Activated CD8-positive, alpha-beta memory T cell treated with anti-CD3 and anti-CD28 coated beads for 36 hours (primary cell): Measurements from ENCODE around the gene EIF2S3. TPM values are rescaled to one million over a fixed set of nuclear protein-coding genes. Genes with fewer than 3 reads are reported as not detected.

Experiments used
- CTCF ChIA-PET: fragments of 350-600 bp; sonication (Branson Sonifier 250); formaldehyde crosslinking; loops from one replicate; lab custom pipeline; 2021; ENCODE audit warnings: antibody characterized with exemption; lab: Charles Lee
- POLR2A ChIA-PET: fragments of 350-600 bp; sonication (Branson Sonifier 250); formaldehyde crosslinking; loops from one replicate; lab custom pipeline; 2021; ENCODE audit warnings: antibody characterized with exemption; lab: Charles Lee
- total RNA-seq, 2 experiments: library from RNA; stranded (reverse); gene quantifications; one replicate each; pipeline ENCODE4 v1.2.3, GENCODE V29; 2021

Gene EIF2S3
- total RNA-seq, 2 experiments from 2014 or later, result 321 to 323 TPM

GRCh38 chrX:24100713-24101112 is 46.0 kb downstream of the EIF2S3 start:
- ChIA-PET POLR2A (no interaction called here), CTCF (no interaction called here)

- ChIA-PET CTCF (no interaction called here), POLR2A (no interaction called here)
These were observed 55.3 kb downstream of the EIF2S3 start for GRCh38 chrX:24110069-24110468.

DNA sequence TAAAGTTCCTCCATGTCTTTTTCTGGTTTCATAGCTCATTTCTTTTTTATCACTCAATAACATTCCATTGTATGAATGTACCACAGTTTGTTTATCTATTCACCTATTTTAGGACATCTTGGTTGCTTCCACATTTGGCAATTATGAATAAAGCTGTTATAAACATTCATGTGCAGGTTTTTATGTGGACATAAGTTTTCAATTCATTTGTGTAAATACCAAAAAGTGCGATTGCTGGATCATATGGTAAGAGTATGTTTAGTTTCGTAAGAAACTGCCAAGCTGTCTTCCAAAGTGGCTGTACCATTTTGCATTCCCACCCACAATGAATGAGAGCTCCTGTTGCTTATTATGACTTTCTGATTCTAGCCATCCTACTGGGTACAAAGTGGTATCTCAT is 58.4 kb downstream of the EIF2S3 start:
- POLR2A ChIA-PET, result no interaction called here
- CTCF ChIA-PET, result no interaction called here

GRCh38 chrX:24117258-24117657 is 62.5 kb downstream of the EIF2S3 start:
- CTCF ChIA-PET, result no interaction called here
- POLR2A ChIA-PET, result no interaction called here

GRCh38 chrX:24124244-24124799 is 69.6 kb downstream of the EIF2S3 start:
- POLR2A ChIA-PET, result no interaction called here
- CTCF ChIA-PET, result no interaction called here

- POLR2A ChIA-PET, result no interaction called here
- CTCF ChIA-PET, result no interaction called here
These were observed 70.4 kb downstream of the EIF2S3 start for GRCh38 chrX:24125028-24125612.

Other genes starting within 250 kb of the EIF2S3 start
- gene APOO, start 147.0 kb upstream of the EIF2S3 start, total RNA-seq, result 10 to 100 TPM; 40.0 to 40.4 TPM
- gene CXorf58, start 146.9 kb upstream of the EIF2S3 start, total RNA-seq, result not detected
- gene KLHL15, start 27.8 kb upstream of the EIF2S3 start, total RNA-seq, result 1 to 10 TPM; 8.4 to 8.9 TPM
- gene ZFX, start 94.8 kb downstream of the EIF2S3 start, total RNA-seq, result 10 to 100 TPM; 30.9 to 32.1 TPM